Stomach (tissue), 4 donors: Measurements from ENCODE around the gene L1CAM.

ENCODE experiments used
- EP300 ChIP-seq: sonication (generic); formaldehyde crosslinking; IDR thresholded peaks from one replicate; pipeline ENCODE4 v1.6.1; 2017; ENCODE audit warnings: antibody characterized with exemption
- POLR2A ChIP-seq, 4 donors: fragments of 450-650 bp; IDR thresholded peaks; one replicate each; pipeline ENCODE4 v1.6.1; 2016; ENCODE audit warnings: antibody characterized with exemption in 4 of 4, control low read depth in 2 of 4, mild to moderate bottlenecking in 1 of 4, moderate library complexity in 1 of 4
- POLR2AphosphoS5 ChIP-seq, 3 donors: sonication (generic); formaldehyde crosslinking; IDR thresholded peaks; one replicate each; pipeline ENCODE4 v1.6.1; 2016; ENCODE audit warnings: antibody characterized with exemption in 3 of 3
- TF ChIP-seq, protein P1 (sequence below), 7 experiments: fragments of 450-650 bp in 4 of 7; fragments of 200-600 bp in 3 of 7; sonication (generic) in 3 of 7; IDR thresholded peaks; one replicate each; pipeline ENCODE4 v1.5.1; 2016 to 2019; ENCODE audit warnings: antibody characterized with exemption in 7 of 7, control low read depth in 2 of 7, mild to moderate bottlenecking in 1 of 7

DNA sequence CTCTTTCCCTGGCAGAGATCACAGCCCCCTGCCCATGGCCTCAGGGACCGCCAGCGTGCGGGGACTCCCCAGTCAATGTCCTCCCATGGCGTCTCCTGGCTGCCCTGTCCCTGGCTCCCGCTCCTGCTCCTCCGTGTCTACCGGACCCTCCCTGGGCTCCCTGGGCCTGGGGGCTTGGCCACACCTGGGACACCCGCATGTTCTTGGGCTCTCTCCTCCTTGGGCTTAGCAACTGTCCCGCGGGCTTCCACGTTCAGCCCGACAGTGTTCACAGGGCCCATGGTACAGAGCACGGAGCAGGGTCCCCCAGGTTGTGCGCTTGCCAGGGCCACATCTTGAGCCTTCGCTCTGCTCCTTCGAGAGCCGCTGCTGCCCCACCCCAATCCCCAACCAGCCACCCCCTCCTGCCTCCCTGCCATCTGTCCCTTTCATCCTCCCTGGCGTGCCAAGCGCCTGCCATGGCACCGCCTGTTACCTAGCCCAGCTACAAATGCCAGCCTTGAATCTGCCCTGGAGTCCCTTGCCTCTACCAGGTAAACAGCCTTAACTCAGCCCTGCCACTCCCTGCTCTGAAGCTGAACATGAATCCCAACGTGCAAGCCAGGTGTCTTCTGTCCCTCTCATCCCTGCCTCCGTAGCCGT, 22.4 kb upstream of the L1CAM start:
- TF ChIP-seq POLR2AphosphoS5 (IDR thresholded peaks at IDR 0.05) (no peak), EP300 (no peak), POLR2A (IDR thresholded peaks at IDR 0.05) (no peak)
- TF ChIP-seq, protein P1, sequence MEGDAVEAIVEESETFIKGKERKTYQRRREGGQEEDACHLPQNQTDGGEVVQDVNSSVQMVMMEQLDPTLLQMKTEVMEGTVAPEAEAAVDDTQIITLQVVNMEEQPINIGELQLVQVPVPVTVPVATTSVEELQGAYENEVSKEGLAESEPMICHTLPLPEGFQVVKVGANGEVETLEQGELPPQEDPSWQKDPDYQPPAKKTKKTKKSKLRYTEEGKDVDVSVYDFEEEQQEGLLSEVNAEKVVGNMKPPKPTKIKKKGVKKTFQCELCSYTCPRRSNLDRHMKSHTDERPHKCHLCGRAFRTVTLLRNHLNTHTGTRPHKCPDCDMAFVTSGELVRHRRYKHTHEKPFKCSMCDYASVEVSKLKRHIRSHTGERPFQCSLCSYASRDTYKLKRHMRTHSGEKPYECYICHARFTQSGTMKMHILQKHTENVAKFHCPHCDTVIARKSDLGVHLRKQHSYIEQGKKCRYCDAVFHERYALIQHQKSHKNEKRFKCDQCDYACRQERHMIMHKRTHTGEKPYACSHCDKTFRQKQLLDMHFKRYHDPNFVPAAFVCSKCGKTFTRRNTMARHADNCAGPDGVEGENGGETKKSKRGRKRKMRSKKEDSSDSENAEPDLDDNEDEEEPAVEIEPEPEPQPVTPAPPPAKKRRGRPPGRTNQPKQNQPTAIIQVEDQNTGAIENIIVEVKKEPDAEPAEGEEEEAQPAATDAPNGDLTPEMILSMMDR (IDR thresholded peaks at IDR 0.05) = no peak
